ENCODE results near the gene TEAD1.

Gene TEAD1

GRCh38 chr11:12942157-12942556 lies 267.9 kb downstream of the TEAD1 start:
- no peak for DNase-seq (ENCODE audit: low read depth)
- TF ChIP-seq CTCF (IDR thresholded peaks at IDR 0.05; ENCODE audit: insufficient read depth, low read depth, low read length, missing control alignments) = no peak
- no peak overlapping the region for H3K4me3 ChIP-seq (ENCODE audit: low read length)

GRCh38 chr11:12943311-12943710 lies 269.1 kb downstream of the TEAD1 start:
- DNase-seq (ENCODE audit: low read depth) = no peak
- TF ChIP-seq CTCF (IDR thresholded peaks at IDR 0.05; ENCODE audit: insufficient read depth, low read depth, low read length, missing control alignments) = no peak
- no peak overlapping the region for H3K4me3 ChIP-seq (ENCODE audit: low read length)

GRCh38 chr11:12944889-12945288 lies 270.7 kb downstream of the TEAD1 start:
- TF ChIP-seq CTCF (IDR thresholded peaks at IDR 0.05; ENCODE audit: insufficient read depth, low read depth, low read length, missing control alignments) = no peak
- no peak for DNase-seq (ENCODE audit: low read depth)
- no peak overlapping the region for H3K4me3 ChIP-seq (ENCODE audit: low read length)

GRCh38 chr11:12949453-12949852 lies 275.2 kb downstream of the TEAD1 start:
- H3K4me3 ChIP-seq (ENCODE audit: low read length) = no peak overlapping the region
- no peak for DNase-seq (ENCODE audit: low read depth)
- TF ChIP-seq CTCF (IDR thresholded peaks at IDR 0.05; ENCODE audit: insufficient read depth, low read depth, low read length, missing control alignments) = no peak

- no peak overlapping the region for H3K4me3 ChIP-seq (ENCODE audit: low read length)
- no peak for TF ChIP-seq CTCF (IDR thresholded peaks at IDR 0.05; ENCODE audit: insufficient read depth, low read depth, low read length, missing control alignments)
- peak; percentile 23 for DNase-seq (ENCODE audit: low read depth)
These were observed 276.4 kb downstream of the TEAD1 start for GRCh38 chr11:12950670-12951069.

- no peak for DNase-seq (ENCODE audit: low read depth)
- no peak for TF ChIP-seq CTCF (IDR thresholded peaks at IDR 0.05; ENCODE audit: insufficient read depth, low read depth, low read length, missing control alignments)
- no peak overlapping the region for H3K4me3 ChIP-seq (ENCODE audit: low read length)
These were observed 277.2 kb downstream of the TEAD1 start for GRCh38 chr11:12951376-12951775.

- TF ChIP-seq CTCF (IDR thresholded peaks at IDR 0.05; ENCODE audit: insufficient read depth, low read depth, low read length, missing control alignments) = no peak
- no peak overlapping the region for H3K4me3 ChIP-seq (ENCODE audit: low read length)
- no peak for DNase-seq (ENCODE audit: low read depth)
These were observed 277.9 kb downstream of the TEAD1 start for GRCh38 chr11:12952094-12952493.

Measured in epithelial cell of esophagus (primary cell).